Right lobe of liver (tissue), 6 donors: Measurements from ENCODE around the gene SLC2A8. TPM values are rescaled to one million over a fixed set of nuclear protein-coding genes. Genes with fewer than 3 reads are reported as not detected.

Experiments used
- ATAC-seq, 4 donors: fragments of 200-7000 bp; cut with Tn5 transposase; one replicate each; pipeline ENCODE4 v1.9.1; 2020; ENCODE audit warnings: mild to moderate bottlenecking in 4 of 4, moderate library complexity in 4 of 4
- DNase-seq, 3 donors: peaks; one replicate each; pipeline ENCODE4 v3.0.0-alpha.2; 2020
- H3K27ac ChIP-seq, 3 donors: fragments of 200-600 bp; one replicate each; pipeline ENCODE4 v1.8.0; 2022
- H3K27me3 ChIP-seq, 2 donors: fragments of 200-600 bp; one replicate each; pipeline ENCODE4 v1.8.0; 2022
- H3K36me3 ChIP-seq, 4 donors: fragments of 200-600 bp; sonication (generic) in 1 of 4; one replicate each; pipeline versions ENCODE4 v1.5.1 to v1.8.0; 2017 to 2022; ENCODE audit warnings: control low read depth in 1 of 4
- H3K4me1 ChIP-seq, 4 donors: fragments of 200-600 bp; sonication (generic) in 1 of 4; one replicate each; pipeline versions ENCODE4 v1.5.1 to v1.8.0; 2017 to 2022; ENCODE audit warnings: control low read depth in 1 of 4
- H3K4me3 ChIP-seq, 3 donors: fragments of 200-600 bp; one replicate each; pipeline ENCODE4 v1.8.0; 2022
- H3K9me3 ChIP-seq, 4 donors: fragments of 200-600 bp; sonication (generic) in 1 of 4; one replicate each; pipeline versions ENCODE4 v1.5.1 to v1.8.0; 2017 to 2022; ENCODE audit warnings: control low read depth in 1 of 4
- POLR2A ChIP-seq: fragments of 450-650 bp; IDR thresholded peaks from one replicate; pipeline ENCODE4 v1.6.1; 2017; ENCODE audit warnings: antibody characterized with exemption, mild to moderate bottlenecking
- WGBS: methylation state at CpG from one replicate; pipeline ENCODE4 v1.1.6; 2018; ENCODE audit warnings: low coverage, low lambda C conversion rate; ENCODE audit not compliant: insufficient coverage; ENCODE audit errors: missing lambda C conversion rate; 5-methylcytosine and 5-hydroxymethylcytosine counted together
- intact Hi-C, 2 donors: fragments of 100-400 bp; cut with DNase I; formaldehyde crosslinking; loops; one replicate each; pipeline versions ENCODE4 v1.11.2 to v1.14.1; 2022
- total RNA-seq, 6 experiments: library from RNA; depleted of rRNA in 2 of 6; stranded (reverse); fragments of >200 nt in 2 of 6; fragmentation: NEBNext Ultra II Directional in 3 of 6; extraction: Animal tissue kit (Norgen Biotek cat#: 25700) in 3 of 6; gene quantifications; one replicate each; pipeline versions ENCODE4 v1.1.0 to v1.2.4, GENCODE V29; 2016 to 2023
- TF ChIP-seq, protein P1 (sequence below), 4 donors: fragments of 200-600 bp in 3 of 4; fragments of 450-650 bp in 1 of 4; IDR thresholded peaks; one replicate each; pipeline versions ENCODE4 v1.5.1 to v1.8.0; 2016 to 2022; ENCODE audit warnings: antibody characterized with exemption in 4 of 4, mild to moderate bottlenecking in 2 of 4
- donor health status: DM: no; HTN: yes; CAD: no.
- donor health status: DM: no; HTN: no; CAD: no.
- donor health status: DM: no; HTN: no; CAD: no.
- donor health status: DM: no; HTN: yes; CAD: no.
- donor health status: DM: no; HTN: yes; CAD: no.

SLC2A8 gene
- total RNA-seq, 6 experiments from 2014 or later: 16.2 to 25.0 (median 18.8) TPM

- TF ChIP-seq POLR2A: no peak
- TF ChIP-seq, protein P1, sequence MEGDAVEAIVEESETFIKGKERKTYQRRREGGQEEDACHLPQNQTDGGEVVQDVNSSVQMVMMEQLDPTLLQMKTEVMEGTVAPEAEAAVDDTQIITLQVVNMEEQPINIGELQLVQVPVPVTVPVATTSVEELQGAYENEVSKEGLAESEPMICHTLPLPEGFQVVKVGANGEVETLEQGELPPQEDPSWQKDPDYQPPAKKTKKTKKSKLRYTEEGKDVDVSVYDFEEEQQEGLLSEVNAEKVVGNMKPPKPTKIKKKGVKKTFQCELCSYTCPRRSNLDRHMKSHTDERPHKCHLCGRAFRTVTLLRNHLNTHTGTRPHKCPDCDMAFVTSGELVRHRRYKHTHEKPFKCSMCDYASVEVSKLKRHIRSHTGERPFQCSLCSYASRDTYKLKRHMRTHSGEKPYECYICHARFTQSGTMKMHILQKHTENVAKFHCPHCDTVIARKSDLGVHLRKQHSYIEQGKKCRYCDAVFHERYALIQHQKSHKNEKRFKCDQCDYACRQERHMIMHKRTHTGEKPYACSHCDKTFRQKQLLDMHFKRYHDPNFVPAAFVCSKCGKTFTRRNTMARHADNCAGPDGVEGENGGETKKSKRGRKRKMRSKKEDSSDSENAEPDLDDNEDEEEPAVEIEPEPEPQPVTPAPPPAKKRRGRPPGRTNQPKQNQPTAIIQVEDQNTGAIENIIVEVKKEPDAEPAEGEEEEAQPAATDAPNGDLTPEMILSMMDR (IDR thresholded peaks at IDR 0.05): no peak
- Histone ChIP-seq H3K4me1 (no peaks in the 10 kb centered on the region), H3K27me3 (no peaks in the 10 kb centered on the region), H3K4me3 (no peak overlapping the region), H3K9me3 (no peaks in the 10 kb centered on the region), H3K36me3 (no peaks in the 10 kb centered on the region), H3K27ac (no peak overlapping the region)
- ATAC-seq (no peak), DNase-seq (no peak)
- intact Hi-C loops: no loop called here
- WGBS: 78% methylated on average over 1 of the region's 1 CpG
These were observed 18.7 kb downstream of the SLC2A8 start for GRCh38 chr9:127415657-127416056.

GRCh38 chr9:127417131-127418036 is 20.4 kb downstream of the SLC2A8 start:
- intact Hi-C loops: no loop called here
- H3K27me3 ChIP-seq: no peaks in the 10 kb centered on the region
- TF ChIP-seq, protein P1 (IDR thresholded peaks at IDR 0.05): no peak
- no peak for TF ChIP-seq POLR2A
- 76% methylated on average over 11 of the region's 15 CpGs for WGBS
- no peaks in the 10 kb centered on the region for H3K36me3 ChIP-seq
- no peak overlapping the region for H3K27ac ChIP-seq
- peaks cover 0 to 14% (median 1%) of the 10 kb centered on the region in 4 donors for H3K4me1 ChIP-seq
- no peaks in the 10 kb centered on the region for H3K9me3 ChIP-seq
- peak; percentile 15 to 43 (median 19) for ATAC-seq
- DNase-seq: no peak
- no peak overlapping the region for H3K4me3 ChIP-seq

GRCh38 chr9:127418037-127418471 is 21.1 kb downstream of the SLC2A8 start:
- 92% methylated on average over 4 of the region's 12 CpGs for WGBS
- Histone ChIP-seq H3K27ac (no peak overlapping the region), H3K4me1 (peaks cover 0 to 21% (median 3%) of the 10 kb centered on the region in 4 donors), H3K9me3 (no peaks in the 10 kb centered on the region), H3K27me3 (no peaks in the 10 kb centered on the region), H3K36me3 (no peaks in the 10 kb centered on the region), H3K4me3 (no peak overlapping the region)
- DNase-seq: no peak
- TF ChIP-seq, protein P1 (IDR thresholded peaks at IDR 0.05): peak in 2 of 4 donors; percentile 20 to 23
- TF ChIP-seq POLR2A: no peak
- ATAC-seq: peak; percentile 35 to 58 (median 43)
- intact Hi-C loops: no loop called here

DNA sequence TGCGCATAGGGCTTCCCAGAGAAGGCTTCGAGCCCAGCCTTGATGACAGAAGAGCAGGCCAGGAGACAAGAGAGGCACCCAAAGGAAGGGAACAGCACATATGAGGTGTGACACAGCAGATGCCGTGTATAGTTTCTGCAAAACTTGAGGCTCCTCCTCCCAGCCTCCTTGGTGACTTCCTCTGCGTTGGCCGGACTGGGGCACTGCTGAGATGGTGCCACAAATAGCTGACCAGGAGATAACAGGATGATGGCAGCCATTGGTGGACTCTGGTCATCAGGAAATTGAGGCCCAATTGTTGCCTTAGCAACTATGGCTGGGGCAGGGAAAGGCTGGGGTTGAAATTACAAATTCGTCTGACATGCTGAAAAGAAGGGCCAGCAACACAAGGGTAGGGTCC is 22.4 kb downstream of the SLC2A8 start:
- Histone ChIP-seq H3K4me3 (no peak overlapping the region), H3K27me3 (no peaks in the 10 kb centered on the region), H3K4me1 (peaks cover 0 to 25% (median 3%) of the 10 kb centered on the region in 4 donors), H3K36me3 (no peaks in the 10 kb centered on the region), H3K27ac (no peak overlapping the region), H3K9me3 (no peaks in the 10 kb centered on the region)
- TF ChIP-seq, protein P1 (IDR thresholded peaks at IDR 0.05): no peak
- TF ChIP-seq POLR2A: no peak
- intact Hi-C loops: no loop called here
- no peak for DNase-seq
- no peak for ATAC-seq
- WGBS: 73% methylated on average over 5 of the region's 6 CpGs
